HG02840 (cell line): ENCODE data around the gene LTBP1.
A peak's percentile ranks its signal among the peaks of the same experiment; 100 is the strongest.
"Not testable (repeated sequence)": the region's sequence is repeated elsewhere in the genome, so short reads cannot be mapped to it uniquely, and the experiment has no call there.

Experiments used
- ATAC-seq: cut with Tn5 transposase; IDR thresholded peaks from one replicate; pipeline ENCODE4 v1.9.1; 2021; ENCODE audit warnings: mild to moderate bottlenecking, moderate library complexity, moderate number of reproducible peaks; ENCODE audit not compliant: unreplicated experiment, low FRiP score

The LTBP1 gene, protein sequence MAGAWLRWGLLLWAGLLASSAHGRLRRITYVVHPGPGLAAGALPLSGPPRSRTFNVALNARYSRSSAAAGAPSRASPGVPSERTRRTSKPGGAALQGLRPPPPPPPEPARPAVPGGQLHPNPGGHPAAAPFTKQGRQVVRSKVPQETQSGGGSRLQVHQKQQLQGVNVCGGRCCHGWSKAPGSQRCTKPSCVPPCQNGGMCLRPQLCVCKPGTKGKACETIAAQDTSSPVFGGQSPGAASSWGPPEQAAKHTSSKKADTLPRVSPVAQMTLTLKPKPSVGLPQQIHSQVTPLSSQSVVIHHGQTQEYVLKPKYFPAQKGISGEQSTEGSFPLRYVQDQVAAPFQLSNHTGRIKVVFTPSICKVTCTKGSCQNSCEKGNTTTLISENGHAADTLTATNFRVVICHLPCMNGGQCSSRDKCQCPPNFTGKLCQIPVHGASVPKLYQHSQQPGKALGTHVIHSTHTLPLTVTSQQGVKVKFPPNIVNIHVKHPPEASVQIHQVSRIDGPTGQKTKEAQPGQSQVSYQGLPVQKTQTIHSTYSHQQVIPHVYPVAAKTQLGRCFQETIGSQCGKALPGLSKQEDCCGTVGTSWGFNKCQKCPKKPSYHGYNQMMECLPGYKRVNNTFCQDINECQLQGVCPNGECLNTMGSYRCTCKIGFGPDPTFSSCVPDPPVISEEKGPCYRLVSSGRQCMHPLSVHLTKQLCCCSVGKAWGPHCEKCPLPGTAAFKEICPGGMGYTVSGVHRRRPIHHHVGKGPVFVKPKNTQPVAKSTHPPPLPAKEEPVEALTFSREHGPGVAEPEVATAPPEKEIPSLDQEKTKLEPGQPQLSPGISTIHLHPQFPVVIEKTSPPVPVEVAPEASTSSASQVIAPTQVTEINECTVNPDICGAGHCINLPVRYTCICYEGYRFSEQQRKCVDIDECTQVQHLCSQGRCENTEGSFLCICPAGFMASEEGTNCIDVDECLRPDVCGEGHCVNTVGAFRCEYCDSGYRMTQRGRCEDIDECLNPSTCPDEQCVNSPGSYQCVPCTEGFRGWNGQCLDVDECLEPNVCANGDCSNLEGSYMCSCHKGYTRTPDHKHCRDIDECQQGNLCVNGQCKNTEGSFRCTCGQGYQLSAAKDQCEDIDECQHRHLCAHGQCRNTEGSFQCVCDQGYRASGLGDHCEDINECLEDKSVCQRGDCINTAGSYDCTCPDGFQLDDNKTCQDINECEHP (N-terminal part only)

DNA sequence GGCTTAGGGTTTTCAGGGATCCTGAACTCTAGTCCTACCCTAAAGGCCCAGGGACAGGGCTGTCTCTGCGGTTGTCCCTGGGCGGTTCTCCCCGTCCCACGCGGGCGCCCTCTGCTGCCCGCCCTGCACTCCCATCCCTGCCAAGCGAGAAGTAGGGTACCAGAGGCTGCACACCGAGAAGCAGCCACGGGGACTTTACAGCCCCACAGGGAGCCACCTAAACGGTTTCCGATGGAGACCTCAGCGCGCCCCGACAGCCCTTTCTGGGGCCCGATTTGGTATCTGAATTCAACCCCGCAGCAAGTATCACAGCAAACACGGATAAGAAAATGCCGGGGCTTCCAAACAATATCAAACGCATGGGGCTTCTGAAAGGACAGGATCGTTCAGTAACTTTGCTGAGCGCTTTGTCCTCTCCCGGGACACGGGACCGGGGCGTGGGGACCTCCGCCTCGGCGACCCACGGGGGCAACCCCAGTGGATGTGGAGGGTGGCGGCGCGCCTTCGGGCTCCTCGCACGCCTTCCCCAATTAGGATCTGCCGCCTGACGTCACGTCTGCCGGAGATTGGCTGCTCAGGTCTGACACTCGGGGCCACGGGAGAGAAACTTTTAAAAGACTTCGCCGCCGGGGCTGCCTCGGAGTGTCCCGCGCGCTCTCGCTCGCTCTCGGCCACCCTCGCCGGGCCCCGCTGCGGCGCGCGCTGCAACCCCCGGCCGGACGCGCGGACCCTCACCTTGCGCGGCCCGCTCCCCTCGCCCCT lies at the start of gene LTBP1:
Gene LTBP1, plus strand, starts transcription at position 640 of the 762 bp plus-strand sequence. CDS start 372 bp downstream, outside the sequence.
- ATAC-seq: peak; percentile 68

DNA sequence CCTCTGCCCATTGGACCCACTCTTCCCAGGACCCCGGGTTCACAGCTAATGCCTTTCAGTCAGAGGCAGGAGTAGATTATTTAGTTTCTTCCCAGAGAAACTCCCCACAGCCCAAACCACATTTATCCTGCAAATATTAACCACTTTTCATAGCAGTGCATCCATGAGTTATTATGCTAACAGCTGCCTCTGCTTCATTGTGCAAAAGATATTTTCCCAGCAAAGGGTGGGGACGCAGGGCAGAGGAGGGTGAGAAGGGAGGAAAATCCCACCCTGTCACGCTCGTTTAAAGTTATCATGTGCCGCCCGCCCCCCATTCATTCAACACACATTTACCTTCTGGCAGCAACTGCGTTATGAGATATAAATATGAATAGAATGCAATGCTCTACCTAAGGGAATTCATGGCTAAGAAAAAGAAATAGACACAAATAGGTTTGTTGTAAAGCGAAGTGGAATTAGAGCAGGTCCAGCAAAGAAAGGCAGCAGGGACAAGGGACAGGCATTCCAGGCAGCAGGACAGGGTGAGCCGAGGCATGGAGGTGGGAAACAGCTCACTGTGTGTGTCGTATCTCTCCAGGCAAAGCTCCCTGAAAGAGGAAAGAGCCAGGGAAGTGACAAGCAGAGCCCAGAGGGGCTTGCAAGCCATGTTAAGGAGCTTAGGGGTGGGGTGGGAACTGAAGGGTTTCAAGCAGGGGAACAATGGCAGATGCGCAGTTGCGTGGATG lies 46.3 kb upstream of the LTBP1 start:
- no peak for ATAC-seq

DNA sequence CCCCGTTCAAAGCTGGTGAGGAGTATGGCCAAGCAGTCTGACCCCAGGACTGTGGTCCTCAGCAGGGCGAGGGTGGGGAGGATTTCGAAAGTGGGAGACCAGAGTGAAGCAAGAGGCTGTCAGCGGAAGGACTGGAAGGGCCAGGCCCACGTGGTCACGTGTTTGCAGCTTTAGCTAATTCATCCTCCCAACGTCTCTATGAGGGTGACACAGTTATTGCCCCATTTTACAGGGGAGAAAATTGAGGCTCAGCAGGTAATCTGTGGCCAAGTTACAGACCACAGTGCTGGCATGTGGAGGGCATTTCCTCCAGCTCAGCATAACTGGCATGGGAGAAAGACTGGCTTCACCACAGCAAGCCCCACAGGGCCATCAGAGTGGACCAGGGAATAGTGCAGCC lies 45.4 kb upstream of the LTBP1 start:
- no peak for ATAC-seq

DNA sequence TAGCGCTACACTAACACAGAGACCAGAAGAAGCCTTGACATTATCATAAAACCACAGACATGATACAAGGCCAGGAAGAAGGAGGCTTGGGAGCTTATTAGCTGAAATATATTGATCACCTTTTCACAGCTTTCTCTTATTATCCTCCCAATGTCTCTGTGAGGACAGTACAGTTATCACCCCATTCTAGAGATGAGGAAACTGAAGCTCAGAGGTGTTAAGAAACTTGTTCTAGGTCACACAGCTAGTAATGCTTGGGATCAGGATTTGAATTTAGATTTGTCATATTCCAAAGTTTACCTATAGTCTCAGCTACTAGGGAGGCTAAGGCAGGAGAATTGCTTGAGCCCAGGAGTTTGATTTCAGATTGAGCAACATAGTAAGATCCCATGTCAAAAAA lies 44.6 kb upstream of the LTBP1 start:
- ATAC-seq: no peak

DNA sequence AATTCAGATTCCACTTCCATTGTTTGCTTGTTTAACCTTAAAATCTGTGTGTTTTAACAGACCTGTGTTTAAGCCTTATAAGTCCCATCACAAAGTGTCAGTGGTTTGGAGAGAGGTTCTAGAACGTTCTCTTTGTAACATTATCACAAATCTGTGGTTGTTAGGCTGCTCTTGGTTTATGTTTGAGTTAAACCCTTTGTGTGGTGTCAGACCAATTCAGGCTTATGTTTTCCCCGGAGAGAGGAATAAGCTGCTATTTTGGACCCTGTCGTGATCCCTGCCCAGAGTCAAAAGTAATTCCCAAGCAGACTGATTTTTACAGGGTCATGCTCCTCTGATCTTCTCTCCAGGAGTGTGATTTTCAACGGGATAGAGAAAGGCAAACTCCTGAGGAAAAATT lies 43.8 kb upstream of the LTBP1 start:
- ATAC-seq: no peak

DNA sequence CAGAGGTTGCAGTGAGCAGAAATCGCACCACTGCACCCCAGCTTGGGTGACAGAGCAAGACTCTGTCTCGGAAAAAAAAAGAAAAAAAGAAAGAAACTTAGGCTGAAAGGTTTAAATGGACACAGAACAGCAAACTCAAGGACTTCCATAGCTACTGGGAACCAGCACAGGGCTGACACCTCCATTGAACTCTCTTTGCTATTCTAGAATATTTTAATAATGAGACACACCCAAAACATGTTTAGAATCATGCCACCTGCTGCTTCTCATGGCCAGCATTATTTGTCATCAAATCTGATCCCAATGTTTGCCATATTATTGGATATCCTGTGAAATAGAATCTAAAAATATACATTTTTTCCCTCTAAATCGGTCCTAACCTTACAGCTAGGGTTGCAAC lies 42.7 kb upstream of the LTBP1 start:
- no peak for ATAC-seq

DNA sequence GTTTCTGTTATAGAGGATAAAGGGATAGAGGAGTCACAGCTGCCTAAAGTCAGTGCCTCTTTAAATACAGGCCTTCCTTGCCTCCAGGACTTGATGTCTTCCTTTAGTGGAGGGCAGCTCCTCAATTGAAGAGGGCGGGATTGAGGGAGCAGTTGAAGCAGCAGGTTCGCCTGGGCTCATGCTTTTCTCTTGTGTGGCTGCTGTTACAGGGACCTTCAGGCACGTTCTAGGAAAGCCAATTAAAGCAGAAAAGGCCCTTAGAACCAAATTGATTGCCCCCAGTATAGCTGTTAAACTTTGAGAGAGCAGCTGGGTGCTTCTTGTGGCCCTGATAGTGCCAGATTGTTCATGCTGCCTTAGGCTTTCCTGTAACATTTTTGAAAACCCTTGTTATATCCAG lies 42.0 kb upstream of the LTBP1 start:
- ATAC-seq: no peak

DNA sequence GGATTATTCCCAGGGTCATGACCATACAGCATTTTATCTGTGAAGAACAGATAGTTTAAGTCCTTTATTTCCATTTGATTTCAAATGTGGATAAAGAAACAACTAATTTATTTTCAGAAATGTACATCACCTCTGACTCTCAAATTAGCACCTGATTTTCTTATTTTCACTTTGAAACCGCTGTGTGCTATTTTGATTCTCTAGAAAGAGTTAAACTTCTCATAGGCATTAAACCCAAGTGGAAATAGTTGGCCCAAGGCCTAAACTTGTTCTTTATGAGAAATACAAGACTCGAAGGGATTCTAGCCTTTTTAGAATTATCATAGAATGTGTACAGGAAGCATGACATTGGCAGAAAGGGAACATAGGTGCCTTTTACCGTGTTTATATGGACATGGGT lies 41.5 kb upstream of the LTBP1 start:
- ATAC-seq: no peak

DNA sequence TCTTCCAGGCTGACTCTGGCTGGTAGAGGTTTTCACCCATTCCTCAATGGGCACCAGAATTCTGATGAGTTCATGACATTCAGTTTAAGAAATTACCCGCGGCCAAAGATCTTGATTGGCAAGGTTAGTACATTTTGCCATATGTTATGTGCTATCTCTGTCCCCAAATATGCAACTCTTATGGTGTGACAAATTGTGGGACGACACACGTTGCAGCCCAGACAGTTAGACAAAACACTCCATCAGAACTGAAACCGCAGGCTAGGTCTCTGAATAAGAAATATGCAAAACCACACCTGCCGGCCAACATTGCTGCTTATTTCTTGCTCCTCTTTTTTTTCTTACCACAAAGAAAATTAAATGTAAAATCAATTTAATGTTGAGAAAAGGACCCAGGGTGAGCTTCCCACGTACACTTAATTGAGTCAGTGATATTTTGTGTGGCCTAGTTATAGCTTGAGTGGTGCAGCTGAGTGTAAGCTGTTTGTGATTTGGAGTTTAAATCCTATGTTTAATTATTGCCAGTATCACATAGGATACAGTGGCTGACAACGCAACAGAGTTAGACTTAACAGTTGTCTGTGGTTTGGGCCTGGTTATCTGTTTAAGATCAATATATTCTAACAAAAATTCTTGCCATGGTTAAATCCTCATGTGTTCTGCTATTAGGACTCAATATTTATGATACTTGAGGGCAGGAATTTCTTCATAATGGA lies 35.7 kb upstream of the LTBP1 start:
- ATAC-seq: peak; percentile 97

DNA sequence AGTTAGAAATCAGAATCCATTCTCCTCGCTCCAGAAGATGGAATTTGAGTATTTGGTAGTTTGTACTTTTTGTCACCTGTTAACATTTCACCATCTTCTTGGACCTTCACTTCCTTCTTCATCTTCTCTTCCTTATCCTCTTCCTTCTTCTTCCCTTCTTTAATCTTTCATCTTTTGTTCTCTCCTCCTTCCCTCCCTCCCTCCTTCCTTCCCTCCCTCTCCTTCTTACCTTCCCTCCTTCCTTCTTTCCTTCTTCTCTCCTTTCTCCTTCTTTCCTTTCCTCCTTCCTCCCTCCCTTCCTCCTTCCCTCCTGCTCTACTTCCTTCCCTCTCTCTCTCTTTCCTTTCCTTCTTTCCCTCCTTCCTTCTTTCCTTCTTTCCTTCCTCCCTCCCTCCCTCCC lies 31.1 kb upstream of the LTBP1 start:
- ATAC-seq: no peak

DNA sequence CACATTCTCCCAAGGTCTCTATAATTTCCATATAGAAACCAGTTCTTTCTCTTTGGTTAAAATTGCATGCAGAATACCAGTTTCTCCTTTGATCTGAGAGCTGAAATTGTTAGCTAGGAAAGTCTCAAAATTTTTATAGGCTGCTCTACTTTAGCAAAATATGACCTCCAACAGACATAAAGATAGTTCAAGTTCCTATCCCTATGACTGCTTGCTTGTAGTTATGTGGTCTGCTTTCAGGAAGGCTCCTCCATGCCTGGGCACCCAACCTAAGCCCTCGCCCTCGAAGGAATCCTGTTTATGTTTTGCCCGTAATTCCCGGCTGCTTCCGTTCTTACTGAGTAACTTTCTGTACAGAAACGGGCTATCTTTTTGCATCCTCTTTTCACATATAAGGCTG lies 28.0 kb upstream of the LTBP1 start:
- no peak for ATAC-seq

DNA sequence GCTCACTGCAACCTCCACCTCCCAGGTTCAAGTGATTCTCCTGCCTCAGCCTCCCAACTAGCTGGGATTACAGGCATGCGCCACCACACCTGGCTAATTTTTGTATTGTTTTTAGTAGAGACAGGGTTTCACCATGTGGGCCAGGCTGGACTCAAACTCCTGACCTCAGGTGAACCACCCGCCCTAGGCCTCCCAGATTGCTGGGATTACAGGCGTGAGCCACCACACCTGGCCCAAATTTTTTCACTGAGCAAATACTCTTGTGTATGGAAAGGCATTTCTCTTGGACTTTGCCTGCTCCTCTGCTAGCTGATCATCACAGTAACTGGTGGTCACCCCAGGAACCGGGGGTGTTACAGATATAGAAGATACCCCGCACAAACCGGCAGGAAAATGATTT lies 26.9 kb upstream of the LTBP1 start:
- not testable (repeated sequence) for ATAC-seq

DNA sequence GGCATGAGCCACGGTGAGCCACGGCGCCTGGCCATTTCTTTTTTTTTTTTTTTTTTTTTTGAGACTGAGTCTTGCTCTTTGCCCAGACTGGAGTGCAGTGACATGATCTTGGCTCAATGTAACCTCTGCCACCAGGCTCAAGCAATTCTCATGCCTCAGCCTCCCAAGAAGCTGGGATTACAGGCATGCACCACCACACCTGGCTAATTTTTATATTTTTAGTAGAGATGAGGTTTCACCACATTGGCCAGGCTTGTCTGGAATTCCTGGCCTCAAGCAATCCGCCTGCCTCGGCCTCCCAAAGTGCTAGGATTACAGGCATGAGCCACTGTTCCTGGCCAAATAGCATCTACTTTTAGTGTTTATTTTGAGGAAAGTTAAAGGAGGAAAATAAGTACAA lies 25.3 kb upstream of the LTBP1 start:
- not testable (repeated sequence) for ATAC-seq

DNA sequence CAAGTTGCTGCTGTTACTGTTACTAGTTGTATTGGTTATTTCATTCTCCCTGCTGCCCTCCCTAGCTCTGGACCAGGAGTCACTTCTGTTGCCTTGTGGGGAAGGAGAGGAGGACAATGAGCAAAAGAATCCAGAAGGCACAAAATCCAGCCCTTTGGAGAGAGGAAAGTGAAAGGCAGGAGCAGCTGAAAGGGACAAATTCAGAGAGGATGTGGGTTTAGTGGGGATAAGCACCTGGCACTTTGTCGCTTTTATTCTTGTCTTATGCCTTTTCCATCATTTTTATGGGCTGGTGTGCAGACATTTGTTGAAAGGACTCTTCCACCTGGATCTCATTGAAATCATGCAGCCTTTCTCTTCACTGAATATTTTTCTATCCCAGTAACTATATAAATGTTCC lies 24.3 kb upstream of the LTBP1 start:
- ATAC-seq: no peak

DNA sequence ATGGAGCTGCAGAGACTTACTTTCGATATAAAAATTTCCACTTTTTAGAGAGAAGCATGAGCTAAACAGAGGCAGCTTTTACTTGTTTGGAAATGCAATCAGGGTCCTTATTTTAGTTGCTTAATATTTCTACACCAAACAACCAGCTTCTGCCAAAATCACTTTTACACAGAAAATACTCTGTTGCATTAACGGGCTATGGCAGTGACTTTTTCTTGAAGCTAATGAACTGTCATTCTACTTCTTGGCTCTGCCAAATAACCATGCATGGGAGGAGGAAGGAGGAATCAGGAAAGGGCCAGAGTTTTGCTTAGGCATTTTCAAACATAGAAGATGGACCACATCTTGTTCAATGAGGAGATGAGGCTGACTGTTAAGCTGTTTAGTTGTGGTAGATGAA lies 23.6 kb upstream of the LTBP1 start:
- ATAC-seq: no peak

DNA sequence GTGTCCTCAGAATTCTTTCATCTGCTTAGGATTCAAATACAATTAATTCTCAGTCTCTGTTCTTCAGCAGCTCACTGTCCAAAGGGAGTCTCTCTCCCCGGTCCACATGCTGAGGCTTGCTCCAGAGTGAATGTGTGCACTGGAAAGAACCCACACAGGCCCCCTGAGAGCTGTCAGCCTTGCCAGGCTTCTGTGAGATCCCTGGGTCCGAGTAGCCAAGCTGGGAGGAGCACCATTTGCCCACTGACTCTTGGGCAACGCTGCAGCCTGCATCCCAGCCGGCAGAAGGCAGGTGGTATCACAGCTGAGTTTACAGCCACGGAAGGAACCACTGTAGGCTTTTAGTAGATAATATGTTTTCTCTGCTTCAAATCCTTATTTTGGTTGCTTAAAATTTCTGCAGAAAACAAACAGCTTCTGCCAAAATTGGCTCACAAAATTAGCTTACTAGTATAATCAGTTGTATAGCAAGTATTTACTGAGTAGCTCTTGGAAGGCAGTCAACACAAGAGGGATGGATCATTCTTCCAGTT lies 21.4 kb upstream of the LTBP1 start:
- no peak for ATAC-seq

DNA sequence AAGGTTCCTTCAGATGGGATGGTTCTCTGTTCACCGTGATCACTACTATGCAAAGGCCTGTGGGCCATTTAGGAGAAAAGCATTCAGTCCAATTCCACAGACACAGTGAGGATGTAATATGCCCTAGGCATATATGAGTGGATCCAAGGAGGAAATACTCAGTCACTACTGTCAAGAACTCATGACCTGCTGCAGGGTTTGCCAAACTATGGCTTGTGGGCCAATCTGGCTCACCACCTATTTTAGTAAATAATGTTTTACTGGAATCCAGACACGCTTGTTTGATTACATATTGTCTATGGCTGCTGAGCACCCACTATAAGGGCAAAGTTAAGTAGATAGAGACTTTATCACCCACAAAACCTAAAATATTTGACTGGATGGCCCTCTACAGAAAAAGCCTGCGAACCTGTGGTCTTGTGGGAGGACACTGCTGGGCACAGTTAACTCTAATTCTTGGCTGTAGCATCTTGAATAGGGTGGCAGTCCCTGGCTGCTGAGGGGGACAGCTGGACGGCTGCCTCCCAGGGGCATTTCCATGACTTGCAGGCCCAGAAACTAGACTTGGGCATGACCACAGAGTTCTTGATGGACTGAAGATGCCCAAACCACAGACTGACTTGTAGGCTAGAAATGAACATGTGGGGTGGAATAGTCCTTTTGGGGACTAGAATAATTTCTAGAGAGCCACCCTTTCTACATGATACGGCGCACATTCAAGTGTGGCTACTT lies 20.6 kb upstream of the LTBP1 start:
- ATAC-seq: no peak

DNA sequence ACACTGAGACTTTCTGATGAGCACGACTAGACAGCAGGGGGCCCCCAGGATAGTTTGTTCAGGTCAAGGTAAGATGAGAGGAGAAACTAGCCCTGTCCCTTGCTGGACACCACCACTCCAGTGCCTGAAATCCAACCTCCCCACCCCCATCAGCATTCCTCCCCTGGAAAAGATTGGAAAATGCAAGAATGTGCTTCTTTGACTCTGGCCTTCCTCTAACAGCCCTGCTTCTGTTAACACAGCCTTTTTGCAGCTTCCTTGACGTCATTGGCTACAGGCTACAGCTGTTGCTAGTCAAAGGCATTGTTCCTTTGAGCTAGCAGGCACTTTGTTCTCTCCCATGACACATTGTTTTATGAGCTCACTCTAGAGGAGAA lies 20.1 kb upstream of the LTBP1 start:
- no peak for ATAC-seq
